H1 (cell line): ENCODE results near the gene STAP2. TPM values are rescaled to one million over a fixed set of nuclear protein-coding genes. Genes with fewer than 3 reads are reported as not detected.

ENCODE experiments used
- CTCF ChIA-PET: fragments of 300-600 bp; sonication (Branson Sonifier 250); formaldehyde crosslinking; loops from one replicate; lab custom pipeline; 2021; ENCODE audit not compliant: partially characterized antibody; lab: Charles Lee
- POLR2A ChIA-PET: fragments of 300-600 bp; sonication (Branson Sonifier 250); formaldehyde crosslinking; loops from one replicate; lab custom pipeline; 2021; ENCODE audit warnings: inconsistent platforms; ENCODE audit not compliant: partially characterized antibody; lab: Charles Lee
- DNase-seq, 2 experiments: peaks; one replicate each; pipeline versions ENCODE4 v3.0.0 to v3.0.0-alpha.2; 2010 to 2022; ENCODE audit warnings: low spot score in 2 of 2, low read depth in 1 of 2, mixed read lengths in 1 of 2
- FAIRE-seq: peaks from 2 replicates; lab custom pipeline; 2011; peaks lifted over from hg19 to GRCh38; lab: Jason Lieb, UNC
- H2AFZ ChIP-seq: 2 replicates; pipeline ENCODE4 v1.8.1; 2012; ENCODE audit warnings: low read length, inconsistent platforms
- H2AK5ac ChIP-seq: 2 replicates; pipeline ENCODE4 v1.6.1; 2013; ENCODE audit warnings: low read depth, low read length
- H2BK120ac ChIP-seq: replicated peaks from 2 replicates; pipeline ENCODE3; 2013; ENCODE audit warnings: low read depth, low read length, inconsistent platforms
- H2BK12ac ChIP-seq: 2 replicates; pipeline ENCODE4 v1.6.1; 2013; ENCODE audit warnings: low read depth, low read length
- H2BK15ac ChIP-seq: 2 replicates; pipeline ENCODE4 v1.6.1; 2013; ENCODE audit warnings: low read length
- H2BK20ac ChIP-seq: 2 replicates; pipeline ENCODE4 v1.6.1; 2013; ENCODE audit warnings: low read length
- H2BK5ac ChIP-seq: 2 replicates; pipeline ENCODE4 v1.6.1; 2013; ENCODE audit warnings: low read depth, low read length
- H3K14ac ChIP-seq: 2 replicates; pipeline ENCODE4 v1.6.1; 2013; ENCODE audit warnings: inconsistent platforms; ENCODE audit not compliant: insufficient read length
- H3K18ac ChIP-seq: 2 replicates; pipeline ENCODE4 v1.6.1; 2013; ENCODE audit warnings: low read length; ENCODE audit errors: extremely low read depth
- H3K23ac ChIP-seq: 2 replicates; pipeline ENCODE4 v1.6.1; 2013; ENCODE audit warnings: inconsistent platforms; ENCODE audit not compliant: insufficient read length
- H3K23me2 ChIP-seq: 2 replicates; pipeline ENCODE4 v1.6.1; 2013; ENCODE audit warnings: low read depth, low read length
- H3K27ac ChIP-seq: 2 replicates; pipeline ENCODE4 v1.6.1; 2011; ENCODE audit warnings: low read depth, low read length, inconsistent platforms
- H3K27me3 ChIP-seq, 4 experiments: replicated peaks in 1 of 4; 1 replicate in 1 of 4; 2 replicates in 3 of 4; pipeline versions ENCODE4 v1.6.1 to v1.8.1; 2011 to 2013; ENCODE audit warnings: low read length in 3 of 4, mild to moderate bottlenecking in 3 of 4, inconsistent platforms in 2 of 4, mixed read lengths in 2 of 4, moderate library complexity in 1 of 4; ENCODE audit not compliant: control insufficient read depth in 3 of 4, insufficient read depth in 3 of 4; ENCODE audit errors: extremely low read depth in 1 of 4
- H3K36me3 ChIP-seq, 4 experiments: 2 replicates each; pipeline versions ENCODE4 v1.6.1 to v1.8.1; 2011 to 2013; ENCODE audit warnings: mild to moderate bottlenecking in 4 of 4, low read length in 3 of 4, moderate library complexity in 2 of 4, control low read depth in 1 of 4, inconsistent platforms in 1 of 4; ENCODE audit not compliant: insufficient read depth in 4 of 4, control insufficient read depth in 2 of 4
- H3K4ac ChIP-seq: replicated peaks from 2 replicates; pipeline ENCODE3; 2013; ENCODE audit warnings: low read length, low read depth, mixed read lengths, inconsistent platforms; ENCODE audit not compliant: insufficient read length
- H3K4me1 ChIP-seq, 4 experiments: replicated peaks in 1 of 4; 1 replicate in 1 of 4; 2 replicates in 3 of 4; pipeline versions ENCODE4 v1.6.1 to v1.8.1; 2011 to 2013; ENCODE audit warnings: low read length in 3 of 4, inconsistent platforms in 2 of 4, mixed read lengths in 1 of 4; ENCODE audit not compliant: insufficient read depth in 4 of 4, control insufficient read depth in 3 of 4
- H3K4me2 ChIP-seq, 2 experiments: 2 replicates each; pipeline versions ENCODE4 v1.6.1 to v1.8.1; 2011 to 2013; ENCODE audit warnings: low read depth in 2 of 2, low read length in 2 of 2, control low read depth in 1 of 2, inconsistent platforms in 1 of 2, mild to moderate bottlenecking in 1 of 2; ENCODE audit not compliant: insufficient read depth in 1 of 2
- H3K4me3 ChIP-seq, 4 experiments: fragments of 200-600, 300-600 bp in 1 of 4; sonication (generic), shearing (Covaris generic), sonication (Bioruptor Twin) in 1 of 4; 2 replicates each; pipeline versions ENCODE4 v1.5.1 to v1.8.1; 2011 to 2016; ENCODE audit warnings: low read length in 4 of 4, low read depth in 3 of 4, control low read depth in 2 of 4, inconsistent platforms in 2 of 4, mild to moderate bottlenecking in 2 of 4, mixed read lengths in 1 of 4, moderate library complexity in 1 of 4; ENCODE audit not compliant: insufficient read depth in 2 of 4; ENCODE audit errors: extremely low read depth in 1 of 4
- H3K56ac ChIP-seq: replicated peaks from 2 replicates; pipeline ENCODE3; 2013; ENCODE audit warnings: low read depth, mild to moderate bottlenecking, mixed read lengths, low read length, inconsistent platforms; ENCODE audit not compliant: insufficient read length
- H3K79me1 ChIP-seq: 2 replicates; pipeline ENCODE4 v1.6.1; 2013; ENCODE audit warnings: low read depth, low read length, control low read depth
- H3K79me2 ChIP-seq, 2 experiments: 2 replicates each; pipeline versions ENCODE4 v1.6.1 to v1.8.1; 2012 to 2013; ENCODE audit warnings: low read length in 2 of 2, mild to moderate bottlenecking in 2 of 2, inconsistent platforms in 1 of 2; ENCODE audit not compliant: insufficient read depth in 2 of 2, control insufficient read depth in 1 of 2
- H3K9ac ChIP-seq, 4 experiments: replicated peaks in 1 of 4; 1 replicate in 1 of 4; 2 replicates in 3 of 4; pipeline versions ENCODE4 v1.6.1 to v1.8.1; 2011 to 2013; ENCODE audit warnings: low read depth in 3 of 4, low read length in 3 of 4, control low read depth in 2 of 4, mild to moderate bottlenecking in 2 of 4, moderate library complexity in 2 of 4, inconsistent platforms in 1 of 4; ENCODE audit errors: extremely low read depth in 1 of 4
- H3K9me3 ChIP-seq, 2 experiments: 2 replicates each; pipeline versions ENCODE4 v1.6.1 to v1.8.1; 2012 to 2013; ENCODE audit warnings: mild to moderate bottlenecking in 2 of 2, moderate library complexity in 2 of 2, control low read depth in 1 of 2, inconsistent platforms in 1 of 2, low read depth in 1 of 2, low read length in 1 of 2, mixed read lengths in 1 of 2; ENCODE audit not compliant: insufficient read depth in 2 of 2
- H4K20me1 ChIP-seq, 2 experiments: replicated peaks in 1 of 2; 2 replicates each; pipeline versions ENCODE3 to v1.8.1; 2011 to 2013; ENCODE audit warnings: inconsistent platforms in 2 of 2, low read length in 2 of 2, mild to moderate bottlenecking in 1 of 2; ENCODE audit not compliant: insufficient read depth in 2 of 2, control insufficient read depth in 1 of 2
- H4K5ac ChIP-seq: 2 replicates; pipeline ENCODE4 v1.6.1; 2013; ENCODE audit warnings: low read length, low read depth, mixed read lengths, inconsistent platforms; ENCODE audit not compliant: insufficient read length
- H4K8ac ChIP-seq: 2 replicates; pipeline ENCODE4 v1.8.0; 2013; ENCODE audit warnings: mild to moderate bottlenecking, moderate library complexity, low read length, inconsistent platforms; ENCODE audit not compliant: insufficient read depth; ENCODE audit errors: extremely low read depth
- H4K91ac ChIP-seq: replicated peaks from 2 replicates; pipeline ENCODE3; 2013; ENCODE audit warnings: low read length, mixed read lengths, inconsistent platforms; ENCODE audit not compliant: insufficient read length
- EP300 ChIP-seq, 2 experiments: IDR thresholded peaks; 1 replicate in 1 of 2; 2 replicates in 1 of 2; pipeline ENCODE4 v1.6.1; 2011 to 2012; ENCODE audit warnings: low read depth in 2 of 2, low read length in 2 of 2, mild to moderate bottlenecking in 2 of 2, borderline replicate concordance in 1 of 2, inconsistent platforms in 1 of 2, moderate library complexity in 1 of 2
- HDAC6 ChIP-seq: IDR thresholded peaks from one replicate; pipeline ENCODE4 v1.7.1; 2012; ENCODE audit warnings: low read depth, mild to moderate bottlenecking, inconsistent platforms, low read length, moderate library complexity
- NRF1 ChIP-seq: IDR thresholded peaks from 2 replicates; pipeline ENCODE4 v1.6.1; 2011; ENCODE audit warnings: mild to moderate bottlenecking, low read depth, low read length, improper control_type of control experiment
- SIN3A ChIP-seq, 2 experiments: IDR thresholded peaks in 1 of 2; conservative IDR thresholded peaks in 1 of 2; 2 replicates each; pipeline ENCODE4 v1.6.1; 2011 to 2012; ENCODE audit warnings: low read length in 2 of 2, improper control_type of control experiment in 1 of 2, low read depth in 1 of 2, mild to moderate bottlenecking in 1 of 2
- SIX5 ChIP-seq: IDR thresholded peaks from 2 replicates; pipeline ENCODE4 v1.6.1; 2011; ENCODE audit warnings: mild to moderate bottlenecking, low read depth, low read length
- TAF1 ChIP-seq: IDR thresholded peaks from 2 replicates; pipeline ENCODE4 v1.6.1; 2011; ENCODE audit warnings: mild to moderate bottlenecking, low read depth, low read length
- YY1 ChIP-seq: IDR thresholded peaks from 2 replicates; pipeline ENCODE4 v1.6.1; 2011; ENCODE audit warnings: low read depth, mild to moderate bottlenecking, low read length
- WGBS, 2 experiments: shearing (Covaris generic) in 1 of 2; methylation state at CpG; one replicate each; pipeline versions ENCODE4 v1.1.6 to v1.1.7; 2013 to 2015; ENCODE audit warnings: low lambda C conversion rate in 2 of 2, mixed read lengths in 2 of 2, inconsistent platforms in 1 of 2, low coverage in 1 of 2, missing lambda C conversion rate in 1 of 2; ENCODE audit not compliant: insufficient replicate concordance in 2 of 2, insufficient coverage in 1 of 2, insufficient read length in 1 of 2; ENCODE audit errors: extremely low coverage in 1 of 2, missing lambda C conversion rate in 1 of 2; 5-methylcytosine and 5-hydroxymethylcytosine counted together
- polyA plus RNA-seq, 7 experiments: library from polyadenylated mRNA; depleted of rRNA in 3 of 7; stranded (reverse) in 5 of 7; unstranded in 2 of 7; fragments of >200 nt in 5 of 7; fragments of 200-250 nt in 2 of 7; gene quantifications; 1 replicate in 5 of 7; 2 replicates in 1 of 7; 4 replicates in 1 of 7; pipeline versions ENCODE4 v1.2.1 to v1.2.3, GENCODE V29; 2011 to 2013; ENCODE audit warnings: missing spikeins in 2 of 7, mixed read lengths in 2 of 7
- total RNA-seq: library from RNA; stranded (reverse); fragmentation: NEBNext Ultra II Directional; extraction: Animal tissue kit (Norgen Biotek cat#: 25700); gene quantifications from 2 replicates; pipeline ENCODE4 v1.2.1, GENCODE V29; 2021
- TF ChIP-seq, protein P1 (sequence below): IDR thresholded peaks from 2 replicates; pipeline ENCODE4 v1.6.1; 2012; ENCODE audit warnings: inconsistent platforms
- TF ChIP-seq, protein P2 (sequence below): IDR thresholded peaks from 2 replicates; pipeline ENCODE4 v1.6.1; 2012; ENCODE audit warnings: inconsistent platforms

The STAP2 gene
- total and polyA plus RNA-seq, 2 of the 8 experiments (the other 6 are each of a cell fraction or from before 2014, with no cell fraction given): 15.3 to 37.3 TPM

DNA sequence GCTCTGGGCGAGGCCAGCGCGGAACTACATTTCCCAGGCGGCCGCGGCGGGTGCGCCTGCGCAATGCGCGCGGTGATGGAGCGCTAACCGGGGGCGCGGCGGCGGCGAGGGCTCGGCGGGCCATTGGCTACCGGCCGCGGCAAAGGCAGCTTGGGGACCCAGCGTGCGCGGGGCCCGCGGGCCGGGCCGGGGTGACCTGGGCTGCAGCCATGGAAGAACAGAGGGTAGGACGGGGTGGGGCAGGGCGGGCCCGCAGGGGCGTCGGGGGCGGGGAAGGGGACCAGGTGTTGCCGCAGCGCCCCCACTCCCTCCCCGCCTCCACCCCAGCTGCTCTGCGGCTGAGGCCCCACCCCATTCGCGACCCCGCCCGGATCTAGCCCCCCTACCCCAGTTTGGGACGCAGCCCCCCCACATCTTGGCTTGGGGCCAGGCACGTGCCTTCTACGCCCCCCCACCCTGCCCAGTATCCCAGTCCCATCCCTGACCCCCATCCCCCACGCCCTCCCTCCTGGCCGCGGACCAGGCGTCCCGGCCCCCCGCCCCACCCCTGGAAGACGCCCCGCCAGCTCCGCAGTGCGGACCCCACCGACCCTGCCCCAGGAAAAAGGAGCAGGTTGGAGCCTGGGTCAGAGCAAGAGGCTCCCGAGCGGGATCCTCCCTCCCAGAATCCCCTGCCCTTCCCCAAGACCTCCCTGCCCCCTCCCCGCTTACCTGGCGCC is 33.9 kb downstream of the STAP2 start, which contains the start of gene FSD1:
FSD1 (plus strand) TSS at position 61 of the 719 bp plus-strand sequence; CDS start at position 210, 149 bp downstream.
- H3K4me1 ChIP-seq: peaks cover 0 to 8% (median 0%) of the 10 kb centered on the region in 4 experiments; a peak in 3 of 7 replicates
- no peak within 1 kb of the TSS; the same call in 1 of the 2 replicates for H2AFZ ChIP-seq
- H3K27ac ChIP-seq: no peak within 1 kb of the TSS
- TF ChIP-seq TAF1: peak; percentile 59
- peak; percentile 83 for TF ChIP-seq NRF1
- no peak for TF ChIP-seq HDAC6
- TF ChIP-seq, protein P1, sequence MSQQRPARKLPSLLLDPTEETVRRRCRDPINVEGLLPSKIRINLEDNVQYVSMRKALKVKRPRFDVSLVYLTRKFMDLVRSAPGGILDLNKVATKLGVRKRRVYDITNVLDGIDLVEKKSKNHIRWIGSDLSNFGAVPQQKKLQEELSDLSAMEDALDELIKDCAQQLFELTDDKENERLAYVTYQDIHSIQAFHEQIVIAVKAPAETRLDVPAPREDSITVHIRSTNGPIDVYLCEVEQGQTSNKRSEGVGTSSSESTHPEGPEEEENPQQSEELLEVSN: peak; percentile 61; the same call in 1 of the 2 replicates
- TF ChIP-seq YY1: 0 out of 2 replicates have a peak, but pooled peaks have one; percentile 19
- no peak for TF ChIP-seq EP300 (IDR thresholded peaks at IDR 0.05; ENCODE audit: borderline replicate concordance in 1 of 2, low read depth in 2 of 2, low read length in 2 of 2)
- TF ChIP-seq, protein P2, sequence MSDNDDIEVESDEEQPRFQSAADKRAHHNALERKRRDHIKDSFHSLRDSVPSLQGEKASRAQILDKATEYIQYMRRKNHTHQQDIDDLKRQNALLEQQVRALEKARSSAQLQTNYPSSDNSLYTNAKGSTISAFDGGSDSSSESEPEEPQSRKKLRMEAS: peak; percentile 29; the same call in 1 of the 2 replicates
- TF ChIP-seq SIX5: peak; percentile 73
- TF ChIP-seq SIN3A (conservative IDR thresholded peaks at IDR 0.05 in 1 of 2, IDR thresholded peaks at IDR 0.05 in 1 of 2; ENCODE audit: low read depth in 1 of 2, low read length in 2 of 2): peak in 1 of 2 experiments; percentile 38; a peak in 1 of 4 replicates
- no peak within 1 kb of the TSS for H3K4ac ChIP-seq
- POLR2A ChIA-PET: interaction anchor here (0.5 to 12.2 kb wide), 8 partner anchors 10 to 175 kb away, joined by 3 to 86 read pairs (median 3); partner anchors contain the start of gene MPND
- no peaks in the 10 kb centered on the region for H3K79me2 ChIP-seq
- H2BK12ac ChIP-seq: no peak within 1 kb of the TSS
- no peak within 1 kb of the TSS for H3K14ac ChIP-seq
- no peak for FAIRE-seq
- DNase-seq: peak; percentile 39 to 95
- no peak within 1 kb of the TSS for H2BK120ac ChIP-seq
- H3K9me3 ChIP-seq: no peaks in the 10 kb centered on the region
- H4K20me1 ChIP-seq: peaks cover 0 to 2% of the 10 kb centered on the region in 2 experiments
- no peak within 1 kb of the TSS for H2BK5ac ChIP-seq
- H3K9ac ChIP-seq: no peak within 1 kb of the TSS
- H3K23me2 ChIP-seq: no peaks in the 10 kb centered on the region; the same call in 1 of the 2 replicates
- H3K27me3 ChIP-seq: no peaks in the 10 kb centered on the region
- 1% methylated on average over 10 of the region's 63 CpGs; no CpG with 5 or more reads in 1 of the 2 experiments for WGBS, 2 experiments
- no peak within 1 kb of the TSS for H3K18ac ChIP-seq
- CTCF ChIA-PET: interaction anchor here (0.8 to 3.1 kb wide), 3 partner anchors 38 to 75 kb away, joined by 4 to 15 read pairs (median 4); partner anchors contain the start of gene EBI3
- H2BK20ac ChIP-seq: 0 out of 2 replicates have a peak within 1 kb of the TSS, but pooled peaks have one; percentile 80
- peak within 1 kb of the TSS; percentile 12 for H4K91ac ChIP-seq
- H3K36me3 ChIP-seq: peaks cover 5 to 18% (median 10%) of the 10 kb centered on the region in 4 experiments; a peak in 7 of 8 replicates
- H3K23ac ChIP-seq: no peak within 1 kb of the TSS
- H4K8ac ChIP-seq: peak within 1 kb of the TSS; percentile 80
- H2AK5ac ChIP-seq: peak within 1 kb of the TSS; percentile 97; the same call in 1 of the 2 replicates
- no peak within 1 kb of the TSS for H2BK15ac ChIP-seq
- no peak within 1 kb of the TSS for H4K5ac ChIP-seq
- H3K79me1 ChIP-seq: peaks cover 3% of the 10 kb centered on the region; the same call in 1 of the 2 replicates
- H3K4me2 ChIP-seq: peak within 1 kb of the TSS; percentile 29 to 76; a peak in 3 of 4 replicates
- H3K4me3 ChIP-seq: peak within 1 kb of the TSS; percentile 14 to 58 (median 42); a peak in 6 of 8 replicates
- no peak within 1 kb of the TSS for H3K56ac ChIP-seq
